ENCODE measurements around the gene KLF16.

DNA sequence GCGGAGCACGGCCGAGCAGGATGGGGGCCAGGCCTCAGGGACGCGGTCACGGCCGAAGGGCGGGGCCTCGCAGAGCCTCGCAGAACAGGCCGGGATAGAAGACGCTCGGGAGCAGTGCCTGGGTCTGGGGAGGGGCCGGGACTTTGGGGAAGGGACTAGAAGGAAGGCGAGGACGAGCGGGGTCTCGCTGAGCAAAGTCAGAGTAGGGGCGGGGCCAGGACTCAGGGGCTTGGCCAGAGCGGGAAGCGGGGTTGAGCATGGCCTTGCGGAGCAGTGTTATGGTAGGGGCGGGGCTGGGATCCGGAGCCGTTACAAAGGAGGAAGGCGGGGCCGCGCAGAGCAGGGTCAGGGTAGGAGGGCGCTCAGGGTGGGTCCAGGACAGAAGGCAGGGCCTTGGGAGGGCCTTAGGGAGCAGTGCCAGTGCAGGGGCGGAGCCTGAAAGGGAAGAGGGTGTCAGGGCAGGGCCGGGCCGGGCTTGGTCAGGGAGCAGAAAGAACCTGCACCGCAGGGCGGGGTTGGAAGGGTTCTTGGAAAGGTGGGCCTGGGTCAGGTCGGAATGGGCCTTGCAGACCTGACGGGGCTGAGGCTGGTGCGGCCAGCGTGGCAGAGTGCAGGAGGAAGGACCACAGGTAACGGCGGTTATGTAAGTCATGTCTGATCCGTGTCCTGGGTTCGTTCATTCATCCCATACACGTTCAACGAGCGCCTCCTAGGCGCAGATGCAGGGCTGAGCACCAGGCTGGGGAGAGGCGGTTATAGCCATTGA is 50.8 kb downstream of the KLF16 start:
- TF ChIP-seq, protein P1, sequence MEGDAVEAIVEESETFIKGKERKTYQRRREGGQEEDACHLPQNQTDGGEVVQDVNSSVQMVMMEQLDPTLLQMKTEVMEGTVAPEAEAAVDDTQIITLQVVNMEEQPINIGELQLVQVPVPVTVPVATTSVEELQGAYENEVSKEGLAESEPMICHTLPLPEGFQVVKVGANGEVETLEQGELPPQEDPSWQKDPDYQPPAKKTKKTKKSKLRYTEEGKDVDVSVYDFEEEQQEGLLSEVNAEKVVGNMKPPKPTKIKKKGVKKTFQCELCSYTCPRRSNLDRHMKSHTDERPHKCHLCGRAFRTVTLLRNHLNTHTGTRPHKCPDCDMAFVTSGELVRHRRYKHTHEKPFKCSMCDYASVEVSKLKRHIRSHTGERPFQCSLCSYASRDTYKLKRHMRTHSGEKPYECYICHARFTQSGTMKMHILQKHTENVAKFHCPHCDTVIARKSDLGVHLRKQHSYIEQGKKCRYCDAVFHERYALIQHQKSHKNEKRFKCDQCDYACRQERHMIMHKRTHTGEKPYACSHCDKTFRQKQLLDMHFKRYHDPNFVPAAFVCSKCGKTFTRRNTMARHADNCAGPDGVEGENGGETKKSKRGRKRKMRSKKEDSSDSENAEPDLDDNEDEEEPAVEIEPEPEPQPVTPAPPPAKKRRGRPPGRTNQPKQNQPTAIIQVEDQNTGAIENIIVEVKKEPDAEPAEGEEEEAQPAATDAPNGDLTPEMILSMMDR (IDR thresholded peaks at IDR 0.05) = peak; percentile 43; the same call in 1 of the 2 replicates
- TF ChIP-seq CREM (CRISPR knock-in tag; IDR thresholded peaks at IDR 0.05) (no peak), TEAD1 (CRISPR knock-in tag; IDR thresholded peaks at IDR 0.05) (no peak), MXD4 (CRISPR knock-in tag; IDR thresholded peaks at IDR 0.05; ENCODE audit: borderline replicate concordance) (no peak), CBFB (CRISPR knock-in tag; IDR thresholded peaks at IDR 0.05; ENCODE audit: low read depth) (no peak), ZNF121 (CRISPR knock-in tag; IDR thresholded peaks at IDR 0.05) (no peak)
- TF ChIP-seq, protein P2, sequence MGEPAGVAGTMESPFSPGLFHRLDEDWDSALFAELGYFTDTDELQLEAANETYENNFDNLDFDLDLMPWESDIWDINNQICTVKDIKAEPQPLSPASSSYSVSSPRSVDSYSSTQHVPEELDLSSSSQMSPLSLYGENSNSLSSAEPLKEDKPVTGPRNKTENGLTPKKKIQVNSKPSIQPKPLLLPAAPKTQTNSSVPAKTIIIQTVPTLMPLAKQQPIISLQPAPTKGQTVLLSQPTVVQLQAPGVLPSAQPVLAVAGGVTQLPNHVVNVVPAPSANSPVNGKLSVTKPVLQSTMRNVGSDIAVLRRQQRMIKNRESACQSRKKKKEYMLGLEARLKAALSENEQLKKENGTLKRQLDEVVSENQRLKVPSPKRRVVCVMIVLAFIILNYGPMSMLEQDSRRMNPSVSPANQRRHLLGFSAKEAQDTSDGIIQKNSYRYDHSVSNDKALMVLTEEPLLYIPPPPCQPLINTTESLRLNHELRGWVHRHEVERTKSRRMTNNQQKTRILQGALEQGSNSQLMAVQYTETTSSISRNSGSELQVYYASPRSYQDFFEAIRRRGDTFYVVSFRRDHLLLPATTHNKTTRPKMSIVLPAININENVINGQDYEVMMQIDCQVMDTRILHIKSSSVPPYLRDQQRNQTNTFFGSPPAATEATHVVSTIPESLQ (CRISPR knock-in tag; IDR thresholded peaks at IDR 0.05) = no peak

Measured in WTC11 (cell line).